ENCODE measurements around the gene OPRL1.

The OPRL1 gene

DNA sequence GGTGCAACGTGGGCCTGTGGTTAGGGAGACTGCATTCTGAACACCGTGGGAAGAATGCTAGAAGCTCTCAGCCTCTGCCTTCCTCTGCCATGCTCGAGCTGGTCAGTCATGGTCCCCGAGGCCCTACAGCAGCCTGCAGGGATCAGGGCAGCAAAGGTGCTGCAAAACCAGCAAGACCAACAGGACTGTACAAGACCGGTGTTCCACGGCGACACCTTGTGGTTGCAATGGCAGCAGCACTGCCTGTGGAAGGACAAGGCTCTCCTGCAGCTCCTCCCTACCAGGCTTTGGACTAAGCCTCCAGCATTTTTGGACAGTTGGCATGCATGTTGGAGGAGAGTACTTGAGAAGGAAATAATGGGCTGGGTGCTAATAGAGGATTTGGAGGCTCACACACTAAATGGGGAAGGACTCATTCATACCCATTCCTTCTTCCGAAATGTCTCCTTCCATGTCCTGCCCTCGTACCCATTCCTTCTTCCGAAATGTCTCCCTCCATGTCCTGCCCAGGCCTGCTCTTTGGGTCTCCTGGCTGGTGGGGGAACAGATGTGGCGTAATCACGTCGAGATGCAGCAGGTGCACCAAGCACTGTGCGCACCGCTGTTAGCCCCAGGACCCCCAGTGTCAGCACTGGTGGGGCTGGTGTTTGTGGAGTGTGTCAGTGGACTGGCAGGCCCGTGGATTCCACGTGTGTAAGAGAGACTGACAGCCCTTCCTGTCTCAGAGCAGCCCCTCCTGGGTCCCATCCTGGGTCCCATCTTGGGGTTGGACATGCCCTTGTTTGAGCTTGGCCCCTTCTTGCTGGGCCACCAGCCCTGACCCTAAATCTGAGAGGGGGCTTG lies 65.8 kb downstream of the OPRL1 start:
- FAIRE-seq, result no peak

DNA sequence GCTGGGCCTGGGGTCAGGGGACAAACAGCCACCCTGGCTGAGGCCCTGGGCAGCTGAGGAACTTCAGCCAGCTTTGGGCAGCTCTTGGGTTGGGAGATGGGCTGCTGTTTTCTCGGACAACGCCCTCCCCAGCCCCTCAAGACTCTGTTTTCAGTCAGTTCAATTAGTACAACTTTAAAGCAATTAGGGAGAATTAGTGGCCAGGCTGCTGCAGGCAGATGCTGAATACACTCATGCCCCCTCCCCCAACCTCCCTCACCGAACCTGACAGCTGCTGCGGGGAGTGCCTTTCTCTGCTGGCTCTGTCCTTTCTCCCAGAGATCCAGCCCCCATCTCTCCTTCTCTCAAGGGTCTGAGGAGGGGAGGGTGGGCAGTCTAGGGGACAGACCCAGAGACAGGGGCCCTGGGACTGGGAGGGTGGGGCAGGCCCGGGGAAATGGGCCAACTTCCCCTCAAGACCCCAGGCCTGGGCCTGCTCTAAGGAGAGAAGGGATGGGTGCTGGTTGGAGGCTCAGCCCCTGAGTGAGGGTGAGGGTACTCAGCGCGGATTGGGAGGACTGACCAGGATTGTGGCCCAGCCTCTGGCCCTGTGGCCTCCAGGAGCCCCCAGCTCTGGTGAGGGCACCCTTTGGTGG lies 66.5 kb downstream of the OPRL1 start:
- no peak for FAIRE-seq

DNA sequence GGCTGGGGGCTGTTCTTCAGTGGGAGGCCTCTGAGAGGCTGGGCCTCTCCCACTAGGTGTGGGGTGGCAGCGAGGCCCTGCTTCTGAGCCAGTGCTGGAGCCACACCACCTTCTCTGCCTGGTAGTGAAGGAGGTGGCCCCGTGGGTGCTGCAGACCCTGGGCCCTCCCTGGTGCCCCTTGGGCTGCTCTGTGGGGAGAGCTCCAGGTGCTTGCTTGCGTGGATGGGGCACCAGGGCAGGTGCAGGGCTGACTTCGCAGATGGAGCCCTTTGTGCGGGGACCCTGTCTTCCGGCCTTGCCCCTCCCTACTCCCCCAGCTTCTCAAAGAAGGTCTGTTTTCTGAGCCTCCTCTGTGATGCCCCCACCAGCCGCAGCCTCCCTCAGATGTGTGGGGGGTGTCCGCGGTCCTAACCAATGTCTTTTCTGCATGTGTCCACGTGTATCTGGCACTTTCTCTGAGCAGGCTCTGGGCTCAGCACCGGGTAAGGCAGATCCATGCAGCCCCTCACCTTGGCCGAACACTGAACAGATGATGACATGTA lies 67.1 kb downstream of the OPRL1 start:
- no peak for FAIRE-seq

GRCh38 chr20:64148581-64148980 lies 68.7 kb downstream of the OPRL1 start:
- FAIRE-seq, result no peak

DNA sequence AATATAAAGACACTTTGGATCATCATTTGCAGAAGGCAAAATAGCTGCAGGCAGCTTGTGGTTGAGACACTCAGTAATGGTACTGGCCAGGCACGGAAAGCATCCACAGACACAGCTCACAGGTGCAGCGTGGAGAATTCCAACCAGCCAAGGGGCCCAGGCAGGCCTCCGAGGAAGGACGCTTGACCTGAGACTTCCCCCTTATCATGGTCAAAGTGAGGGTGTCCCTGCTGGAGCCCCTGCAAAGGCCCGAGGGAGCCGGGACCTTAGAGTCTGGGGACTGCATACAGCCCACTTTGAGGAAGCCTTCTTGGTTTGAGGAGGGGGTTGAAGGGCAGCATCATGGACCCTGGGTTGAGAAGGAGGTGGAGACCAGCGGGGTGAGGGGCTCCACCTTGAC lies 69.3 kb downstream of the OPRL1 start:
- no peak for FAIRE-seq

GRCh38 chr20:64149809-64150560 lies 70.1 kb downstream of the OPRL1 start:
- no peak for FAIRE-seq
